ENCODE results near the gene NT5DC3.

The NT5DC3 gene

DNA sequence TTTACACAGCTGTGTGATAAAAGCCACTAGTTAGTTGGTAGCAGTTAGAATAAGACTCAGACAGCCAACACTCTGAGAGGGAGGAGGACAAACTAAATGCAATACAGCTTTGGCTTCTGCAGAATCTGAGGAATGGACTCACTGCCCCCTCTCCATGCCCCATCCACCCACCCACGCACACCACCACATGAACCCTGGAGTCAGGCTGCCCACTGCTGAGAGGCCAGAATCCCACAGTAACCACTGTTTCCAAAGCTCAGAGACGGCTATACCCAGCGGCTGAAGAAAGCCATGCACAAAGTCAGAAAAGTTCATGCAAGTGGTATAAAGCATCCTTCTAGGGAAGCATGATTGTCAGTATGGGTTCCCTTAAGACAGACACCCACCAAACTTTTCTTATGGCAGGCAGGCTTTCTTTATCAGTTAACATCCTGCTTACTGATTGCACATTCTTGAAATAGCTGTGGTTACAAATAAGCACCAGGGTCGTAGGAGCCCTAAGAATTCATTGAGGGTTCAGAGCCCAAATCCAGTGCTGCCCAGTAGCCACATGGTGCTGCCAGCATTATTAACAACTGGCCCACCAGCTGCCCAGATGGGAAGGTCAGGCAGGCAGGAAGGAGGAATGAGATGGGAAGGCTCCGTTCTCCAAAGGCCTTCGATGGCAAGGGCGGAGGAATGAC is 61.5 kb downstream of the NT5DC3 start:
- DNase-seq = no peak

DNA sequence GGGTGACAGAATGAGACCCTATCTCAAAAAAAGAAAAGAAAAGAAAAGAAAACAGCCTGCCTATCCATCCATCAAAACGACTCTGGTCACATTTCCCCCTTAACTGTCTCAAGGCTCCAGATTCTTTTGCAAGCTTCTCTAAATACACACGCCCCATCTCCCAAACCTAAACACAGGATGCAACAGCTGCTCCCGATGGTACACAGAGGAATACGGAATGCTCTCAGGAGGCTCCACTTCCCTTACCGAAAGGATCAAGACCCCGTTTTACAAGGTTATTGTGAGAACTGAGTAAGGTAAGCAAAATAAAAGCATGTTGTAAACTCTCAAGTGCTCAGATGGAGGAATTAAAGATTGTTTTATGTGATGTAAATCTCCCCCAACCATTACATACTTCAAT is 62.3 kb downstream of the NT5DC3 start:
- no peak for DNase-seq

DNA sequence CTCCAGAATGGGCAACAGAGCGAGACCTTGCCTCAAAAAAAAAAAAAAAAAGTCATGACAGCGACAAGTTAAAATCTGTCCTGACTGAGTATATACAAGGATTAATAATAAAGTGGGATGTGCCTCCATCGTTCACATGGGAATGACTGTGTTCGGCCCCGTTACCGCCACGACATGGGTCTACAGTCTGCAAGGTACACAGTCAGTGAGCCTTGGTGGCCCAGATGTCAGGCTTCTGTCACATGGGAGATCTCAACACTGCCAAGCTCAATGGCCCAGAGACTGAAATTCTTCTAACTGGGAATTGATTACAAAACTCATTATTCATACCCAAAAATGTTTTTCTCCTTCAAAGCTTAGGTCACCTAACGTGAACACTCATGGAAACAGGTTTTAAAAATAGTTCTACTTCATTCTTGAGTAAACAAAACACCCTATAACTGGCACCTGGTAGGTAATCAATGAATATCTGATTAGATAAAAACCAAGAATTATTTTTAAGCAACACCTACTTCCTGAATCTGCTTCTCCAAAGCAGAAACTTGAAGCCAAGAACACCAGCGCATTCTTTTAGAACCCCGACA is 66.0 kb downstream of the NT5DC3 start:
- no peak for DNase-seq

DNA sequence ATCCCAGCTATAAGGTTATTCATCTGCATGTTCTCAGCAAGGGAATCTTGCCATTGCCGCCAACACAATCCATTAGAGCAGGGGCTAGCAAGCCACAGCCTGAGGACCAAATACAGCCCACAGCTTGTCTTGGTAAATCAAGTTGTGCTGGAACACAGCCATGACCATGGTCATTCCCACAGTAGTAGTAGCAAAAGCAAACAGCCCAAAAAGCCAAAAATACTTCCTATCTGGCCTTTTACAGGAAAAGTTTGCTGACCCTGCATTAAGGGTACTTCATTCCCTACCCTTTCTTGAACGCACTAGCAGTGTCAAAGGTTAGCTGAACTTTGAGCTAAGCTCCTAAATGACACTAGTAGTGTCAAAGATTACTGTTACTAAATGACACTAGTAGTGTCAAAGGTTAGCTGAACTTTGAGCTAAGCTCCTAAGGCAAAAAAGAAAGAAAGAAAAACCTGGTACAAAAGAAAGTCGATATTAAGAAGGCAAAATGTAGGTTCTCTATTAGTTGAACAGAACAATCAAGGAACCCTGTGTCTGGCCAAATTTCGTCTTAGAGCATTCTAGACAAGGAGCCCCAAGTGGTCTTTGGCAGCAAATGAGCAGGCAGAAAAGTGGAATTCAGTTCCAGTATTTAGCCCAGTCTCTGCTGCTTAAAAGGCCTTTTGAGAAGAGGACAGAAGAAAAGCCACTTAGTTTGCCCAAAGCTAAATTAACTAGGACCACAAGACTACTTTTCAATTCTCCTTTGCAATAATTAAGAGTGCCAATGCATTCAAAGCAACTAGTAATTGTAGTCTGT is 67.7 kb downstream of the NT5DC3 start:
- no peak for DNase-seq

DNA sequence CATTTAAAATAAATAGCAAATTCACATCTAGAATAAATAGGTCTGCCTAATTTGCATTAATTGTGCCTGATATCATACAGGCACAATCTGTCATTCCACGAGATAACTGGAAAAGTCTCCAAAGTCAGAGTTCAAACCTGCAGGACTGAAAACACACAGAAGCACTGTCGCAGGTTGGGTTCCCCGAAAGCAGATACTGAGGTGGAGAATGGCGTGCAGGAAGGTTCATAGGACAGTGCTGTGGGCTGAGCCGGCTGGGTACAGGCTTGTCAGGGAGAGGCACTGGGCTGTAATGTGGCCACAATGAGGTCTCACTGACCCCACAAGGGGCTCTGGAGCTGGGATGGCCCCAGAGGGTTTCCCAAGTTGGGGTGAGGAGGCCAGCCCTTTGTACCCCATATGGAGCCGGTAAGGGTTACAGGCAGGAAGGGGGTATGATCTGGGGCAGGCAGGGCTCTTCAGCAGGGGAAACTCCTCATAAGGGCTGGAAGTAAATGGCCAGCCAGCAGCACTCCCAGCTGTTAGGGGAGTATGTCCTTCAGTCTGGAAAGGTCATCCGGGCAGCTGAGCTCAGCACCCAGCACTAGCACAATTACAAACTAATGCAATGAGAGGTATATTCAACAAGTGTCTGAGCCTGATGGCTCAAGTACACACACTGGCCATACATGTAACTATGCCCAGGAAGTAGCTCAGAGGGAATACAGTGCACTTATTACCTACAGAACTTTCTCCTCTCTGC is 68.5 kb downstream of the NT5DC3 start:
- no peak for DNase-seq

DNA sequence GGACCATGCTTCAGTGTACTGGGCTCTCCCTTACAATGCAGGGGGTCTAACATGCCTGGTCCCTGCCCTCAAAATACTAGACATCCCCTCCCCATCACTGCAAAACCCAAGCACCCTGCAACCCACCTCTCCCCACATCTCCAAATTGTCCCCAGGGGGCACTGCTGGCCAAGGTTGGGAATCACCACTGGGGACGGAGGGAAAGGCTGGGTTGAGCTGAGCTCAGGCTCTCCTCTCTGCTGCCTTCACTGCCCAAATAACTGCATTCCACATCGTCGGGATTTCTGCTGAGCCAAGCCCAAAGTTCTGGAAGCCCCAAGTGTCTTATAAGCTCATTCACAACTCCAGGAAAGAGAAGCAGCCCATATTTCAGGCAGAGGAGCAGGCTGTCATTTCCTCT is 69.6 kb downstream of the NT5DC3 start:
- no peak for DNase-seq

DNA sequence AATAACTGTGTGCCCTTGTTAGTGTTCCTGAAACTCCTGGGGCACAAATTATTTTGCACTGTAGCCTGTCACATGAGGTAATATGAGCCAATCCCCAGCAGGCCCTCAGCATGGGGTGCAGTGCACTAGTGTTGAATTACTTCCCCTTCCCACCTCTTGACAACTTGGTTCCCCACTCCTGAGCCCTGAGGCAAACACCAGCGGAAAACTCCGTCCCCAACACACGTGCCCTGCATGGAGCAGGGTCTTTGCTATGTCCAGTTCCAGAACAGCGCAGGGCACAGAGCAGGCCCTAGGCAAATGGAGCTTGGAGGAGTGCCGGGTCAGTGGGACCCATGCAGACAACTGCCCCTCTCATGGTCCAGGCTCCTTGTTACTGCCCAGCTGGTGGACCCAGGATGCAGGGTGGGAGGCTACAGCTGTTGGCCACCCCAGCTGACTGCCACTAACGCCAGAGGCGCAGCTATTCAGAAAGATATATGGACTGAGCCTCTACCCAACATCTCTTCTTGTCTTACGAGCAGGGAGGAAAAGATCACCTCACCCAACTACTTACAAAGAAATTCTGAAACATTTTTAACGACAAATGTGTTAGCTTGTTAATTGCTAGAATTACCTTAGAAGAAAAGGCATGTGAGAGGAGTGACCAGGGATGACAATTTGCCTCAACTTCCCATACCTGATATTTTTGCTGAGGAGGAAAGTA is 71.6 kb downstream of the NT5DC3 start:
- DNase-seq = no peak

DNA sequence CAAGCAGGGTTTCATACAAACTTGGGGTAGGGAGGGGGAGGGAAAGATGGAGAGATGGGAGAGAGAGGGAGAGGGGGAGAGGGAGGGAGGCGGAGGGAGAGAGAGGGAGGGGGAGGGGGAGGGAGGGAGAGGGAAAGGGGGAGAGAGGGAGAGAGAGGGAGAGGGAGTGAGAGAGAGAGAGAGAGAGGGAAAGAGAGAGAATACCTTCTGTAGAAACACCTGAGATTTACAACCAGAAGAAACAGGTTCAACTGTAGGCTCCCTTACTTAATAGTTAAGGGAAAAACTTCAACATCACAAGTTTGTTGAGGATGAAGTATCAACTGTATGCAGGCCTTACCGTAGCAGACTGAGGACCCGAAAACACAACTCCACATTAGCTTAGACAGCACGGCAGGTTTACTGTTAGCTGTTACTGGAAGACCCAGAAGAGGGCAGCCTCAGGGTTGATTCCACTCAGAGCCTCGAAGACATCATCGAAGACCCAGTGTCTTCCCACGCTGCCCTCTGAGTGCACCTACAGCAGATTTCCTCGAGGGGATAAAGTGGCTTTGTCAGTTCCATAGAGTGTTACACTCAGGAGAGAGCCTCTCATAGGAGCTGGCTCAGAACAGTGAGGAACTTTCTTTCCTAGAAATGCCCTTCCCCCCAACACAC is 72.4 kb downstream of the NT5DC3 start:
- DNase-seq = no peak

DNA sequence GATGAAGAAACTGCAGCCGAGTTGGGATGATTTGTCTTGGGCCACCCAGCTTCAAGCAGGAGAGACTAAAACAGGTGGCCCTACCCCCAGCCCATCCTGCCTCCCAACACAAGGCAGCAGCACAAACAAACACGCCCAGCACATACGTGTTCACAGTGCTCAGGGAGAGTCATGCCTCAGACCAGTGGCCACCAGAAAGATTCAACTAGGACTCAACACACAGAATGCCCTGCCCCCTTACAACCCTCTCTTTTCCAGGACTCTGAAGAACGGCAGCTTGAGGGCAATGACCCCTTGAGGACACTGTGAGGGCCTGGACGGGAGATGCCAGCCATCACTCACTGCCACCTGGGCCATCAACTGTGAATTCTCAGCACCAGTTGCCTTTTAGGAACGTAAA is 75.0 kb downstream of the NT5DC3 start:
- DNase-seq = no peak

DNA sequence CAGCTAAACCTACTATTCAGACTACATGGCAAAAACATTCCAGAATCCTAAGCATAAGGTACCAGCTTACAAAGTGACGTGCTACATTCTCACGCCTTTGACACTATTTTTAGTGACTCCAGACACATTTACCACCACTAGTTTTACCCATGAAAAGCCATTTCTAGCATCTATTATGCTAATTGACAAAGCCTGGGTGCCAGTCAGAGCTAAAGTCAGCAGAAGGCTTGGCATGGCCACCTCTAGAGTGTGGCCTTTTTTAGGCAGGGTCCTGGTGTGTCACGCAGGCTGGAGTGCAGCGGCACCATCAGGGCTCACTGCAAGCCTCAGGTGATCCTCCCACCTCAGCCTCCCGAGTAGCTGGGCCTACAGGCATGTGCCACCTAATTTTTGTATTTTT is 75.7 kb downstream of the NT5DC3 start:
- no peak for DNase-seq

DNA sequence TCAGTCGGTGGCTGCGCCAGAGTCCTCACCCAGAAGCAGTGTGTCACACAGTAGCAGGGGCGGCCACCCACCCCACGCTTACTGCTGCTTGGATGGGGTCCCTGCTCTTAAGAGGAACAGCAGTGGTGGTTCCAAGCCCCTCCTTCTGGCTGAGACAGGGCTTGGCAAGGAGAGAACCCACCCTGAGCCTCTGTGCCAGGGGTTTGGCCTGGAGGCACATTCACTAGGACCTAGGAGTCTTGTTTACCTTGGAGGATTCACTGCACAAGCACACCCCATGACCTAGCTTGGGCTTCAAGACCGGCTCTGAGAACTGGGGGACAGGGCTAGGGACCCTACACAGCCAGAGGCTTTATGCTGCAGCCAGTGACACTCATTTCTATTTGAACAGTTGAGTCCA is 78.6 kb downstream of the NT5DC3 start:
- no peak for DNase-seq

DNA sequence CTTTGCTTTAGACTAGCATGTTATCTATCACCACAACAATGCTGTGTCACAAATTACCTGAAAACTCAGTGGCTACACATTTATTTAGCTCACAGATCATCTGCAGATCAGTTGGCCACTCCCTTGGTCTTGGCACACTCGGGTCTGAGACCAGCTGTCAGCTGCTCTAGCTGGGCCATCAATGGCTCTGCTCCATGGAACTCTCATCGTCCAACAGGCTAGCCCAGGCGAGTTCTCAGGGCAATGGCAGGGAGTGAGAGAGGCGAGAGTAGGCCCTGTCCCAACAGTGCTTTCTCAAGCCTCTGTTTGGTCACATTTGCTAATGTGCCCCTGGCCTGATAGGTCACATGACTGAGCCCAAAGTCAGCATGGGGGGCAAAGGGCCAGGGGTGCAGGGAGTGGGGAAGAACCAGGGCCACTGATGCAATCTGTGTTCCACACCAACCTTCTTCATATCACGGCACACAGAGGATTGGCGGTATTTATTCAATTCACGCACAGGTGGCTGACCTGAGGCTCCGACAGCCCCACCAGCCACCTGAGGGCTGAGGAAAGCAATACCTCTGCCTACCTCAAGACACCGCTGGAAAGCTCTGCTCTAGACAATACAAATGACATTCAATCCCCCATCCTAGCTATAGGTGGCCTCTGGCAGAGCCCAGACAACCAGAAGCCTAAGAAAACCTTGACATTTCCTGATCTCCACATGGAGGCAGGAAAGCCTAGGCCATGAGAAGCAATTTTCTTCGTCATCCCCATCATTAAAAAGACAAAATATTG is 82.5 kb downstream of the NT5DC3 start:
- DNase-seq = no peak

DNA sequence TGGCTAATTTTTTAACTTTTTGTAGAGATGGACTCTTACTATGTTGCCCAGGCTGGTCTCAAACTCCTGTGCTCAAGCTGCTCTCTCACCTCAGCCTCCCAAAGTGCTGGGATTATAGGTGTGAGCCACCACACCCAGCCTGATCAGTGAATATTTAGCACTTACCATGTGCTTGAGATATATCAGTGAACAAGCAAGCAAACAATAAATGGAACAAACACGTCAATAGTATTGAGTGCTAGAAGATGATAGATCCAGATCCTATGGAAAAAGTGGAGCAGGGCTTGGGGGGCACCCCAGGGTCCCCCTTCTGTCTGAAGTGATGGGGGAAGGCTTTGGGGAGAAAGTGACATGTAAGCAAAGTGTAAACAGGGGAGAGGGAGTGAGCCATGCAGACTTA is 83.8 kb downstream of the NT5DC3 start:
- no peak for DNase-seq

DNA sequence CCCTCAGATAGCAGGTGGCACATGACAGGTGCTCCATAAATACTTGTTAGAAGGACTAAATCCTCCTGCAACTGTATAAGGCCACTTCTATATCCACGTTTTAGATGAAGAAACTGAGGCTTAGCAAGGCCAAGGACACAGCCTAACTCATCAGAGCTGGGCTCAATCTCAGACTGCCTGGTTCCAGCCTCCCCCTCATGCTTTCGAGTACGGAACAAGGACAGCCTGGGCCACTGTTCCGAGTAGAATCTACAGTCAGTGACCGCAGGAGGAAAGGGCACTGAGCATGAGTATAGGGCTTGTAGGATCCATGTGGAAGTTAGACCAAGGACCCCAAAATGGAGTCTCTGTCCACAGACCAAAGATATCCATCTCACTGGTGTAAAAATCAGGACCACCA is 84.6 kb downstream of the NT5DC3 start:
- no peak for DNase-seq

DNA sequence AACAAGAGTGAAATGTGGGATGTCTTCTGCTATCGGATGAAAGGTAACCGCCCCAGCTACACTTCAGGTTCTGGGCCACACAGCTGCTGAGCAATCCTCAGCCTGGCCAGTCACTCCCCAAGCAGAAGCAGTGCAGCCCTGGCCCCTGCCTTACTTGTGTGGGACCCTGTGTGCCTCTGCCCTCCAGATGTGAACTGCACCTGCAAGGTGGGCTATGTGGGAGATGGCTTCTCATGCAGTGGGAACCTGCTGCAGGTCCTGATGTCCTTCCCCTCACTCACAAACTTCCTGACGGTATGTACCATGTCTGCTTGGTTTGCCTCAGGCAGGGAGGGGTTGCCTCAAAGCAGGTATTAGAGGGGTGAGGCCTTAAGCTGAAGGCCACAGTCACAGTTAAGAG is 85.6 kb downstream of the NT5DC3 start:
- DNase-seq = no peak

DNA sequence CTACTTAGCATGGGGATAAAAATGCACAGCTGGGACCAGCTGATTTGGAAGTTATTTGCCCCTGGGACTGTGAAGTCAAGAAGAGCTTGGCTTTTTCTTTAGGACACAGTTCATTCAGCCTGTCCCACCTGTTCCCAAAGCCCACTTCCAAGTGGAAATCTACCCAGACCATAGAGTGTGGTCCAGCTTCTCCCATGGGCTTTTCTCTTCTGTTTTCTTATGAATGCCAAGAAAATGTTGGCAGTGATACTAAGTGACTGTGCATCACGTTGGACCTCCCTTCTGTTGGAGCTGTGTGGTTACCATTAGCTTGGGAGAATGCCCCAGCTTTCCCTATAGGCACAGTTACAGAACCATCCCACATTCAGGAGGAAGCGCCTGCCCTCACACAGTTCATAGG is 89.4 kb downstream of the NT5DC3 start:
- no peak for DNase-seq

DNA sequence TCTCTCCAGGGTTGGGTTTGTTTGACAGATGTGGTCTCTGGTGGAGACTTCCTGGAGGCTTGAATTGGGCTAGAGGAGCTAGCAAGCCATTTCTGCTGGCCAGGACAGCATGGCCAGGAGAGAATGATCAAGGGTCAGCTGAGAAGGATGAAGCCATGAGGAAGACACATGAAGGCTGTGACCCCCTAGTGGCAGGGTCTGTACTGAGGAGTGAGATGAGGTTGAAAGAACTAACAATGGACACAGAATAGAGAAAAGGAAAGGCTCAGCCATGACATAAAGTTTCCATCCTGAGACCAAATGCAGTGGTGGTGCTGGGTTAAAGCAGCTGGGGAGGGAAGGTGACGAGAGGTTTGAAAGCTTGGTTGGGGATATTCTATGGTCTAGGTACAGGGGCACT is 89.9 kb downstream of the NT5DC3 start:
- no peak for DNase-seq

DNA sequence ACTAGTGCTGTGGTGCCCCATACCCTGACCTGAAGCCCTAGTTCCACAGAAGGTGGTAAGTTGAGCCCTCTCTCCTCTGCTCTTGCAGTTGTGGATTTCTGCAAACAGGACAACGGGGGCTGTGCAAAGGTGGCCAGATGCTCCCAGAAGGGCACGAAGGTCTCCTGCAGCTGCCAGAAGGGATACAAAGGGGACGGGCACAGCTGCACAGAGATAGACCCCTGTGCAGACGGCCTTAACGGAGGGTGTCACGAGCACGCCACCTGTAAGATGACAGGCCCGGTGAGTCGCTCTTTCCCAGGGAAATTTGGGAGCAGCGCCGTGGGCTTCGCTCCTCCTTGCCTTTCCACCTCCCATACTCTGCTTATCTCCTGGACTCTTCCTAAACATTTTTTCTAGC is 92.2 kb downstream of the NT5DC3 start:
- no peak for DNase-seq

DNA sequence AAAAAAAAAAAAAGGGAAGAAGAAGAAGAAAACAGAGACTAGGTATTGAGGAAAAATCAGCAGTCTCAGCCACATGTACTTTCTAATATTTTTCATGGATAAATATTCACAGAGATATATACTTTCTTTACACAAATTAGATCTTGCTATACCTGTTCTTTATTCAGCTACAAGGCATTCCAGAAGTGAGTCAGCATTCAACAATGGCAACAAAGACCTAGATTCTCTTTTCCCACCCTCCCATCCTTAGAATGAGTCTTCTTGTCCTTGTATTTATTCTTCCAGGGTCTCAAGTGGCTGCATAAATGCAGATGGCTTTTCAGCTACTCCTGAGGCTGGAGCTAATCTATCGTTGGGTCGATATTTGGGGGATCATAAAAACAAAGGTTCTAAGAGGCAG is 93.0 kb downstream of the NT5DC3 start:
- DNase-seq = no peak

DNA sequence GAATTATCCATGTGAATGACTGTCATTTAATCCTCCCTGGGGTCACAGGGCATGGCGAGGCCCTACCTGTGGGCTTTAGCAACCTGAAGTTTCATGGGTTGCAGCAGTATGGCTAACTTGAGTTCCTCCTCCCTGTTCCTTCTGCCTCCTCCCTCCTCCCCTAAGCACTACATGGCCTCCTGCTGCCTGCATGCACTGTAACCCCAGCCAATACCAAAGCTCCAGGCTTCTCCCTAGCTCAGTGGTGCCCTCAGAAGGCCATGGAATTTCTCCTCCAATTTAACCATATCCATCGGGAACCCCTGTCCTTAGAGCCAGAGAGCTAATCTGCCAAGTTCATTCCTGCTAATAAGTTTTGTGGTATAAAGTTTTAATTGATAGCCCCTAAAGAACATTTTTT is 95.1 kb downstream of the NT5DC3 start:
- DNase-seq = no peak

DNA sequence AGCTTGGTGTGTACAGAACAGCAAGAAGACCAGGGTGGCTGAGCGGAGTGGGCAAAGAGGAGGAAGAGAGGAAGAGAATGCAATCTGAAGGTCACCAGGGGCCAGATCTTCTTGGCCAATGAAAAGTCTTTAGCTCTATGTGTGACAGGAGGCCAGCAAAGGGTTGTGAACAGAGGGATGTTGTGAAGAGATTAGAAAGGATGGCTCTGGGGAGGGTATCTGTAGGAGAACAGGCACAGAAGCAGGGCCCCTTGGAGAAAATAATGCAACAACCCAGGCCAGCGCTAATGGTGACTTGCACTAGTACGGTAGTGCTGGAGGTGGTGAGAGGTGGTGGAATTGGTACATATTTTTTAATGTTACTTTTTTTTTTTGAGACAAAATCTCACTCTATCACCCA is 97.2 kb downstream of the NT5DC3 start:
- DNase-seq = no peak
